Right renal pelvis (tissue), 4 donors: ENCODE measurements around the gene LRWD1. TPM values are rescaled to one million over a fixed set of nuclear protein-coding genes. Genes with fewer than 3 reads are reported as not detected.
A peak's percentile ranks its signal among the peaks of the same experiment; 100 is the strongest.
"Not testable (repeated sequence)": the region's sequence is repeated elsewhere in the genome, so short reads cannot be mapped to it uniquely, and the experiment has no call there.

ENCODE experiments used
- DNase-seq, 4 donors: peaks; one replicate each; pipeline ENCODE4 v3.0.0-alpha.2; 2013; ENCODE audit warnings: low read depth in 4 of 4, low spot score in 3 of 4, missing footprints in 1 of 4
- polyA plus RNA-seq, 4 donors: library from polyadenylated mRNA; unstranded; fragments of 120-200 nt; gene quantifications; one replicate each; pipeline ENCODE4 v1.2.1, GENCODE V29; 2013; ENCODE audit not compliant: insufficient read length in 4 of 4

Gene LRWD1
- polyA plus RNA-seq, 4 donors: 17.9 to 23.8 (median 20.8) TPM

- no peak for DNase-seq
Observed at GRCh38 chr7:102467581-102468477, 3.0 kb downstream of the LRWD1 start.

GRCh38 chr7:102468478-102469350 lies 3.9 kb downstream of the LRWD1 start:
- no peak for DNase-seq

DNA sequence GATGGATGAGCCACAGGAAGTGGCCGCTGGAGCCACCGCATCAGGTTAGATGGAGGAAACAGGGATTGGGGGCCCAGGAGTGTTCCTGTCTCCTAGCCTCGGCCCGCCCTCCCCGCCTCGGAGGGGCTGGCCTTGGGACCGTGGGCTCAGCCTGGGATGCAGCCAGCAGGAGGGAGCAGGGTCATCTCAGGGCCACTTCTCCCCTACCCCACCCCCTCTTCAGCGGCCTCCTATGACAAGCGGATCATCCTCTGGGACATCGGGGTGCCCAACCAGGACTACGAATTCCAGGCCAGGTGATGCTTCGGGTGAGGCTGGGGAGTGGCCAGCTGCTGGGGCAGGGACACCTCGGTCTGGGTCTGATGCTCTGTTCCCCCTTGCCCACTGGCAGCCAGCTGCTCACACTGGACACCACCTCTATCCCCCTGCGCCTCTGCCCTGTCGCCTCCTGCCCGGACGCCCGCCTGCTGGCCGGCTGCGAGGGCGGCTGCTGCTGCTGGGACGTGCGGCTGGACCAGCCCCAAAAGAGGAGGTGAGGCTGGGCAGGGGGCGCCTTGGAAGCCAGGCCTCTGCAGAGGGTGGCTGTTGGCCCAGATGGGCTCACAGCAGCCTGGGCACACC lies 4.7 kb downstream of the LRWD1 start:
- DNase-seq: no peak

- no peak for DNase-seq
Observed at GRCh38 chr7:102469972-102470825, 5.4 kb downstream of the LRWD1 start.

DNA sequence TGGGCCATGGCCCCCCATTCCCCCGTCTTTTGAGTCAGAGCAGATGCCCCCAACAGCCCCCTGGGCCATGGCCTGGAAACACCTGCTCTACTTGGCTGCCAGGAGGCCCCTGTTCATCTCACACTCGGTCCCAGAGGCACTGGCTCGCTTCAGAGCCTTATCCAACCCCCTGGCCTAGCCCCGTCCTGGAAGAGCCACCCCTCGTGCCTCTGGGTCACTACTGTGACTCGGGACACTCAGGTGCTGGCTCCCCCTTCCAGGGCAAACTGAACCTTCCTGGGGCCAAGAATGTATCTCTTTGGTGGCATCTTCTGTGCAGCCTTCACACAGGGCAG lies 7.0 kb downstream of the LRWD1 start:
- no peak for DNase-seq

- DNase-seq: no peak
Observed at GRCh38 chr7:102472126-102473041, 7.6 kb downstream of the LRWD1 start.

GRCh38 chr7:102473271-102473991 lies 8.6 kb downstream of the LRWD1 start:
- DNase-seq: no peak

GRCh38 chr7:102474116-102474515 lies 9.3 kb downstream of the LRWD1 start:
- not testable (repeated sequence) for DNase-seq

- not testable (repeated sequence) for DNase-seq
Observed at GRCh38 chr7:102474736-102475435, 10.1 kb downstream of the LRWD1 start.

GRCh38 chr7:102478314-102479208 lies 13.8 kb downstream of the LRWD1 start, which contains the start of gene POLR2J:
Gene POLR2J (minus strand): TSS chr7:102478922. CDS start chr7:102478860, 62 bp downstream.
- DNase-seq: peak in 1 of 4 donors; percentile 78

DNA sequence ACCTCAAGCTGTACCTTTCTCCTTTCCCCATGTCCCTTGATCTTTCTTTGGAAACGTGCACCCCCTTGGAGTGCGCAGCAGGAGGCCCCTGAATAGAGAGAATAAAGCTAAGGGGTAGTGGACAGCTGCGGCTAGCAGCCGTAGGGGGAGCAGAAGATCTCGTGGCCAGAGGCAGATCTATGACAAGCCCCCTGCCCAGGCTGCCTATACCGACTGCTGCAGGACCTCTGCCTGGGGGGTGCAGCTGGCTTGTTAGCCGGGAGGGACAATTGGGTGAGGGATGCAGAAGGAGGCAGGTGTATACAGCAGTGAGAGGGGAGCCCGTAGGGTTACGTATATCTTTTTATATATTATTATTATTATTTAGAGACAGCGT lies 14.4 kb downstream of the LRWD1 start:
- DNase-seq: not testable (repeated sequence)

GRCh38 chr7:102479982-102480637 lies 15.3 kb downstream of the LRWD1 start:
- DNase-seq: not testable (repeated sequence)

GRCh38 chr7:102481962-102482361 lies 17.2 kb downstream of the LRWD1 start:
- DNase-seq: not testable (repeated sequence)

DNA sequence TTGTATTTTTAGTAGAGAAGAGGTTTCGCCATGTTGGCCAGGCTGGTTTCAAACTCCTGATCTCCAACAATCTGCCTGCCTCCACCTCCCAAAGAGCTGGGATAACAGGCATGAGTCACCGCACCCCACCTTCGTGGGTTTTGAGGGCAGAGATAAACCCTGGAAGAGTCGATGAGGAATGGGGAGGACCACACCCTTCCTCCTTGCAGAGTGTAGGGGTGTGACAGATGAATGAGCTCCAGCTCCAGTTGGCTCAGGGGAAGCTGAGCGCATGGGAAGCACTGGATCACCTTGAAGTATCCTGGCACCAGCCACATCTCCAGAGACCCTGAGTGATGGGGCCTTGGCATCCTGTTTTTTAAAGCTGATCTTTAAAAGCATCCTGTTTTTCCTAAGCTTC lies 19.5 kb downstream of the LRWD1 start:
- not testable (repeated sequence) for DNase-seq

GRCh38 chr7:102490529-102491075 lies 25.8 kb downstream of the LRWD1 start:
- not testable (repeated sequence) for DNase-seq
